SH-SY5Y (cell line): ENCODE measurements around the gene EIF4G2.

Experiments used
- GATA2 ChIP-seq: IDR thresholded peaks from 2 replicates; pipeline ENCODE4 v1.6.1; 2011; ENCODE audit warnings: mild to moderate bottlenecking, low read depth, low read length
- GATA3 ChIP-seq: IDR thresholded peaks from 2 replicates; pipeline ENCODE4 v1.6.1; 2011; ENCODE audit warnings: low read depth, mild to moderate bottlenecking, low read length, moderate library complexity

DNA sequence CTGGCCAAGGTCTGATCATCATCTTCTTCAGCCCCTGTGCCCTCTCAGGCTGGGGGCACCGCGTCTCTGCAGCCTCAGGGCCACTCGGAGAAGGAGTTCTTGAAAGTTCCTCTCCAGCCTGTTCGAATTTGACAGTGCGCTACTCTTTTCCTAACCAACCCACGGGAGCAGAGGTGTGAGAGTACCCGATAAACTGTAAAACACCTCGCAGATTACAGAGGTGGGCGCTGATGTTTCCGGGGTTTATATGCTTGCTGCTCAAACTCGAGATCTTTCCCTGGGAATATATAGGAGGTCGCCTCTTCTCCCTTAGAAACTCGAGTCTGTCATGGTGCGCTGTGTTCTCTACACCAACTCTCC lies 57.2 kb downstream of the EIF4G2 start:
- TF ChIP-seq GATA2 (no peak), GATA3 (no peak)
